ENCODE data around the gene SEMG1. TPM values are rescaled to one million over a fixed set of nuclear protein-coding genes. Genes with fewer than 3 reads are reported as not detected.

The SEMG1 gene
- total RNA-seq, 4 donors from 2014 or later = not detected

GRCh38 chr20:45223136-45223535 is 16.3 kb downstream of the SEMG1 start:
- no peak for DNase-seq
- TF ChIP-seq CTCF (IDR thresholded peaks at IDR 0.05) (no peak), POLR2A (IDR thresholded peaks at IDR 0.05) (no peak)
- no peaks in the 10 kb centered on the region for H3K27me3 ChIP-seq
- no peak overlapping the region for H3K4me3 ChIP-seq
- H3K36me3 ChIP-seq = no peaks in the 10 kb centered on the region
- H3K27ac ChIP-seq = no peak overlapping the region
- no peaks in the 10 kb centered on the region for H3K4me1 ChIP-seq
- no peaks in the 10 kb centered on the region for H3K9me3 ChIP-seq

- no peak overlapping the region for H3K27ac ChIP-seq
- no peak overlapping the region for H3K4me3 ChIP-seq
- H3K9me3 ChIP-seq = no peaks in the 10 kb centered on the region
- no peaks in the 10 kb centered on the region for H3K36me3 ChIP-seq
- no peak for TF ChIP-seq POLR2A (IDR thresholded peaks at IDR 0.05)
- TF ChIP-seq CTCF (IDR thresholded peaks at IDR 0.05) = no peak
- no peak for DNase-seq
- no peaks in the 10 kb centered on the region for H3K4me1 ChIP-seq
- no peaks in the 10 kb centered on the region for H3K27me3 ChIP-seq
These were observed 19.5 kb downstream of the SEMG1 start for GRCh38 chr20:45226287-45226686.

GRCh38 chr20:45229264-45230056 is 22.6 kb downstream of the SEMG1 start:
- DNase-seq = peak in 2 of 3 donors; percentile 73 to 74
- Histone ChIP-seq H3K27ac (no peak overlapping the region), H3K4me1 (no peaks in the 10 kb centered on the region), H3K4me3 (no peak overlapping the region), H3K9me3 (no peaks in the 10 kb centered on the region), H3K36me3 (no peaks in the 10 kb centered on the region), H3K27me3 (no peaks in the 10 kb centered on the region)
- TF ChIP-seq CTCF (IDR thresholded peaks at IDR 0.05) (peak in 4 of 6 experiments; percentile 44 to 83 (median 66)), POLR2A (IDR thresholded peaks at IDR 0.05) (no peak)

- H3K27me3 ChIP-seq = no peaks in the 10 kb centered on the region
- no peaks in the 10 kb centered on the region for H3K36me3 ChIP-seq
- peaks cover 0 to 2% (median 0%) of the 10 kb centered on the region in 4 donors for H3K9me3 ChIP-seq
- H3K4me1 ChIP-seq = no peaks in the 10 kb centered on the region
- H3K27ac ChIP-seq = no peak overlapping the region
- DNase-seq = no peak
- H3K4me3 ChIP-seq = no peak overlapping the region
- no peak for TF ChIP-seq POLR2A (IDR thresholded peaks at IDR 0.05)
- no peak for TF ChIP-seq CTCF (IDR thresholded peaks at IDR 0.05)
These were observed 23.8 kb downstream of the SEMG1 start for GRCh38 chr20:45230631-45231030.

GRCh38 chr20:45235995-45236394 is 29.2 kb downstream of the SEMG1 start:
- Histone ChIP-seq H3K4me3 (no peak overlapping the region), H3K36me3 (no peaks in the 10 kb centered on the region), H3K27ac (no peak overlapping the region), H3K27me3 (no peaks in the 10 kb centered on the region), H3K9me3 (peaks cover 0 to 2% (median 0%) of the 10 kb centered on the region in 4 donors), H3K4me1 (no peaks in the 10 kb centered on the region)
- DNase-seq = no peak
- TF ChIP-seq CTCF (IDR thresholded peaks at IDR 0.05) (peak in 2 of 6 experiments; percentile 20 to 24), POLR2A (IDR thresholded peaks at IDR 0.05) (no peak)

Data from Peyer's patch (tissue), 4 donors.